HepG2 (cell line): ENCODE measurements around the gene CAMTA1. TPM values are rescaled to one million over a fixed set of nuclear protein-coding genes. Genes with fewer than 3 reads are reported as not detected.

ENCODE experiments used
- ATAC-seq: fragments of 200-7000 bp; cut with Tn5 transposase; 3 replicates; pipeline ENCODE4 v1.9.1; 2020; ENCODE audit warnings: mild to moderate bottlenecking, moderate library complexity
- BruUV-seq: library from RNA; stranded (reverse); fragments of 400-500 nt; replicated peaks from 2 replicates; lab custom pipeline; 2021; lab: Mats Ljungman, UMichigan
- CTCF ChIA-PET: fragments of 300-600 bp; formaldehyde crosslinking; extraction: SDS; loops from one replicate; lab custom pipeline; 2021; ENCODE audit warnings: low total read pairs, inconsistent platforms, low intra/inter-chr PET ratio; lab: Yijun Ruan, JAX
- POLR2A ChIA-PET: fragments of 350-600 bp; sonication (Branson Sonifier 250); formaldehyde crosslinking; loops from one replicate; lab custom pipeline; 2020; ENCODE audit warnings: antibody characterized with exemption, inconsistent platforms; lab: Yijun Ruan, JAX
- DNase-seq: peaks from one replicate; pipeline ENCODE4 v3.0.0-alpha.2; 2015; ENCODE audit warnings: low spot score
- FAIRE-seq: peaks from 3 replicates; lab custom pipeline; 2011; peaks lifted over from hg19 to GRCh38; lab: Jason Lieb, UNC
- H2AFZ ChIP-seq: one replicate; pipeline ENCODE4 v1.6.1; 2011; ENCODE audit warnings: low read length, inconsistent platforms
- H3K27ac ChIP-seq: fragments of 300-600 bp; 3 replicates; pipeline ENCODE4 v1.8.0; 2011; ENCODE audit warnings: mixed run types, mild to moderate bottlenecking, mixed read lengths, low read length, inconsistent platforms; ENCODE audit not compliant: insufficient read depth; ENCODE audit errors: extremely low read length
- H3K27me3 ChIP-seq, 2 experiments: fragments of 200-600 bp in 1 of 2; 2 replicates in 1 of 2; 3 replicates in 1 of 2; pipeline versions ENCODE4 v1.6.0 to v1.8.0; 2011; ENCODE audit warnings: low read length in 2 of 2, mild to moderate bottlenecking in 2 of 2, moderate library complexity in 2 of 2, inconsistent platforms in 1 of 2; ENCODE audit not compliant: insufficient read depth in 2 of 2, control insufficient read depth in 1 of 2
- H3K36me3 ChIP-seq, 2 experiments: fragments of 200-600 bp in 1 of 2; replicated peaks in 1 of 2; 2 replicates in 1 of 2; 3 replicates in 1 of 2; pipeline versions ENCODE4 v1.5.1 to v1.8.0; 2011; ENCODE audit warnings: low read length in 2 of 2, inconsistent platforms in 1 of 2; ENCODE audit not compliant: insufficient read depth in 2 of 2, control insufficient read depth in 1 of 2
- H3K4me1 ChIP-seq: 2 replicates; pipeline ENCODE4 v1.5.1; 2012; ENCODE audit warnings: low read length, inconsistent platforms; ENCODE audit not compliant: insufficient read depth
- H3K4me2 ChIP-seq: 2 replicates; pipeline ENCODE4 v1.6.0; 2011; ENCODE audit warnings: low read depth, low read length, inconsistent platforms
- H3K4me3 ChIP-seq, 3 experiments: fragments of 200-600 bp in 1 of 3; sonication (generic), shearing (Covaris generic) in 1 of 3; replicated peaks in 1 of 3; 2 replicates each; pipeline ENCODE4 v1.5.1; 2011 to 2016; ENCODE audit warnings: low read length in 3 of 3, inconsistent platforms in 2 of 3, low read depth in 2 of 3, mild to moderate bottlenecking in 2 of 3, control low read depth in 1 of 3, mixed read lengths in 1 of 3; ENCODE audit not compliant: insufficient read depth in 1 of 3
- H3K79me2 ChIP-seq: one replicate; pipeline ENCODE4 v1.6.1; 2011; ENCODE audit warnings: low read length, inconsistent platforms; ENCODE audit not compliant: insufficient read depth
- H3K9ac ChIP-seq: 2 replicates; pipeline ENCODE4 v1.6.0; 2011; ENCODE audit warnings: mild to moderate bottlenecking, low read depth, low read length, inconsistent platforms; ENCODE audit not compliant: insufficient read depth
- H3K9me3 ChIP-seq: 2 replicates; pipeline ENCODE4 v1.5.1; 2012; ENCODE audit warnings: mild to moderate bottlenecking, low read length
- H4K20me1 ChIP-seq: 2 replicates; pipeline ENCODE4 v1.6.0; 2011; ENCODE audit warnings: inconsistent platforms, mild to moderate bottlenecking, low read length, moderate library complexity; ENCODE audit not compliant: insufficient read depth
- ARHGAP35 ChIP-seq: sonication (generic); formaldehyde crosslinking; IDR thresholded peaks from 2 replicates; pipeline ENCODE4 v1.9.0; 2022; ENCODE audit warnings: mild to moderate bottlenecking, inconsistent platforms, moderate library complexity, missing genetic modification reagents, borderline replicate concordance
- ATF7 ChIP-seq, 2 experiments: fragments of 450-650 bp in 1 of 2; sonication (generic) in 1 of 2; formaldehyde crosslinking in 1 of 2; IDR thresholded peaks; 2 replicates each; pipeline versions ENCODE4 v1.4.0 to v1.6.1; 2016 to 2020; ENCODE audit warnings: antibody characterized with exemption in 1 of 2, mild to moderate bottlenecking in 1 of 2, missing genetic modification reagents in 1 of 2
- CREB1 ChIP-seq, 2 experiments: fragments of 450-650 bp in 1 of 2; IDR thresholded peaks; 2 replicates each; pipeline ENCODE4 v1.6.1; 2016 to 2017; ENCODE audit warnings: control low read depth in 1 of 2, mild to moderate bottlenecking in 1 of 2, missing compliant biosample characterization in 1 of 2, missing genetic modification characterization in 1 of 2
- ELK4 ChIP-seq: sonication (generic); formaldehyde crosslinking; IDR thresholded peaks from 2 replicates; pipeline ENCODE4 v1.9.0; 2021; ENCODE audit warnings: missing genetic modification reagents, borderline replicate concordance
- PHB2 ChIP-seq: fragments of 450-650 bp; IDR thresholded peaks from 2 replicates; pipeline ENCODE4 v1.6.1; 2018; ENCODE audit not compliant: partially characterized antibody
- TBX2 ChIP-seq: sonication (generic); formaldehyde crosslinking; IDR thresholded peaks from 2 replicates; pipeline ENCODE4 v1.5.0; 2020; ENCODE audit warnings: missing genetic modification reagents, mild to moderate bottlenecking, borderline replicate concordance
- YEATS4 ChIP-seq: sonication (generic); formaldehyde crosslinking; IDR thresholded peaks from 2 replicates; pipeline ENCODE4 v1.4.0; 2020; ENCODE audit warnings: missing genetic modification reagents, borderline replicate concordance
- ZFP90 ChIP-seq: sonication (generic); formaldehyde crosslinking; IDR thresholded peaks from 2 replicates; pipeline ENCODE4 v1.8.0; 2022; ENCODE audit warnings: missing genetic modification reagents, mild to moderate bottlenecking, inconsistent platforms, borderline replicate concordance
- ZNF12 ChIP-seq: sonication (generic); formaldehyde crosslinking; IDR thresholded peaks from 2 replicates; pipeline ENCODE4 v1.5.0; 2020; ENCODE audit warnings: missing genetic modification reagents
- ZNF24 ChIP-seq: fragments of 450-650 bp; IDR thresholded peaks from 2 replicates; pipeline ENCODE4 v1.6.1; 2017; ENCODE audit warnings: antibody characterized with exemption, mild to moderate bottlenecking
- ZNF3 ChIP-seq: IDR thresholded peaks from 2 replicates; pipeline ENCODE4 v1.7.0; 2017; ENCODE audit warnings: inconsistent platforms
- ZNF468 ChIP-seq: sonication (generic); formaldehyde crosslinking; IDR thresholded peaks from 2 replicates; pipeline ENCODE4 v1.8.0; 2022; ENCODE audit warnings: mild to moderate bottlenecking, moderate library complexity, missing genetic modification reagents
- ZNF770 ChIP-seq: sonication (generic); formaldehyde crosslinking; IDR thresholded peaks from 2 replicates; pipeline ENCODE4 v1.5.0; 2020; ENCODE audit warnings: mild to moderate bottlenecking, missing genetic modification reagents
- ZUFSP ChIP-seq: sonication (generic); formaldehyde crosslinking; IDR thresholded peaks from 2 replicates; pipeline ENCODE4 v1.9.0; 2021; ENCODE audit warnings: missing genetic modification reagents, mild to moderate bottlenecking, borderline replicate concordance
- WGBS: methylation state at CpG from one replicate; pipeline ENCODE4 v1.1.6; 2017; ENCODE audit warnings: low lambda C conversion rate; 5-methylcytosine and 5-hydroxymethylcytosine counted together
- in situ Hi-C: cut with HindIII; loops from 2 replicates; pipeline ENCODE4 v1.10.0; 2017; ENCODE audit warnings: low pct_unique_long_range_greater_than_20kb; ENCODE audit not compliant: extremely low pct_ligation_motif_present
- intact Hi-C: fragments of 100-400 bp; cut with micrococcal nuclease; formaldehyde crosslinking; loops from one replicate; pipeline ENCODE4 v1.10.0; 2022; ENCODE audit not compliant: unreplicated experiment
- polyA plus RNA-seq, 8 experiments: library from polyadenylated mRNA; depleted of rRNA in 3 of 8; stranded (reverse) in 7 of 8; unstranded in 1 of 8; fragments of >200 nt; fragmentation: Illumina TruSeq in 4 of 8; extraction: Trizol in 4 of 8; gene quantifications; 2 replicates each; pipeline versions ENCODE4 v1.2.1 to v1.2.3, GENCODE V29; 2011 to 2016; ENCODE audit warnings: low read depth in 4 of 8, missing spikeins in 1 of 8, mixed read lengths in 1 of 8; ENCODE audit not compliant: insufficient read depth in 1 of 8
- total RNA-seq, 5 experiments: library from RNA; depleted of rRNA; stranded (reverse); fragments of >200 nt; fragmentation: Illumina TruSeq; extraction: Trizol; gene quantifications; 2 replicates each; pipeline ENCODE4 v1.2.3, GENCODE V29; 2016; ENCODE audit warnings: low read depth in 1 of 5

The CAMTA1 gene
- total and polyA plus RNA-seq, 2 of the 13 experiments (the other 11 are each of a cell fraction or from before 2014, with no cell fraction given) = 25.0 to 36.4 TPM

GRCh38 chr1:7190261-7190660 is 405.0 kb downstream of the CAMTA1 start:
- H2AFZ ChIP-seq = no peak overlapping the region
- no peak for TF ChIP-seq TBX2 (CRISPR knock-in tag)
- no peak for TF ChIP-seq ZNF3 (CRISPR knock-in tag)
- no peak for TF ChIP-seq ZNF12 (CRISPR knock-in tag)
- no peak for TF ChIP-seq ZNF468 (CRISPR knock-in tag)
- TF ChIP-seq ATF7 (IDR thresholded peaks at IDR 0.05) = peak; percentile 76
- no peak for TF ChIP-seq ATF7 (CRISPR knock-in tag; IDR thresholded peaks at IDR 0.05)
- peak; percentile 78 for TF ChIP-seq CREB1 (IDR thresholded peaks at IDR 0.05)
- TF ChIP-seq CREB1 (CRISPR knock-in tag; IDR thresholded peaks at IDR 0.05) = no peak
- TF ChIP-seq YEATS4 (CRISPR knock-in tag) = no peak
- TF ChIP-seq ARHGAP35 (CRISPR knock-in tag) = no peak
- TF ChIP-seq ZUFSP (CRISPR knock-in tag) = no peak
- TF ChIP-seq ZNF770 = no peak
- TF ChIP-seq PHB2 = no peak
- no peak for TF ChIP-seq ZNF24
- no peak for TF ChIP-seq ELK4
- TF ChIP-seq ZFP90 (CRISPR knock-in tag) = no peak
- no peaks in the 10 kb centered on the region for H3K79me2 ChIP-seq
- no peak overlapping the region for H3K9ac ChIP-seq
- H3K4me3 ChIP-seq = no peak overlapping the region
- no peaks in the 10 kb centered on the region for H3K9me3 ChIP-seq
- H3K36me3 ChIP-seq = no peaks in the 10 kb centered on the region
- BruUV-seq = no TSS peak
- FAIRE-seq = no peak
- WGBS = 31% methylated on average over 3 of the region's 3 CpGs
- H3K27me3 ChIP-seq = no peaks in the 10 kb centered on the region; a peak in 1 of 5 replicates
- no peaks in the 10 kb centered on the region for H3K4me1 ChIP-seq
- H4K20me1 ChIP-seq = no peaks in the 10 kb centered on the region
- H3K4me2 ChIP-seq = no peak overlapping the region
- no peak for DNase-seq
- intact Hi-C loops (no loop called here), in situ Hi-C loops (no loop called here)
- no peak for ATAC-seq
- ChIA-PET POLR2A (no interaction called here), CTCF (no interaction called here)
- H3K27ac ChIP-seq = no peak overlapping the region
